ENCODE measurements around the gene NR4A1.

NR4A1 gene

GRCh38 chr12:52079576-52080402 lies 28.5 kb downstream of the NR4A1 start, which contains the start of gene SMIM41:
TSS of gene SMIM41 (plus strand) at chr12:52079704. CDS start at chr12:52079780, 76 bp downstream.
- TF ChIP-seq CTCF (IDR thresholded peaks at IDR 0.05; ENCODE audit: borderline replicate concordance, control extremely low read depth, extremely low read depth, insufficient read depth, missing control alignments) = no peak
- in situ Hi-C loops (cut with MboI; ENCODE audit: low sequenced_read_pairs, unreplicated experiment) = no loop called here
- DNase-seq (ENCODE audit: low spot score) = no peak

GRCh38 chr12:52080403-52081251 lies 29.4 kb downstream of the NR4A1 start:
- no peak for TF ChIP-seq CTCF (IDR thresholded peaks at IDR 0.05; ENCODE audit: borderline replicate concordance, control extremely low read depth, extremely low read depth, insufficient read depth, missing control alignments)
- DNase-seq (ENCODE audit: low spot score) = no peak
- in situ Hi-C loops (cut with MboI; ENCODE audit: low sequenced_read_pairs, unreplicated experiment) = no loop called here

- DNase-seq (ENCODE audit: low spot score) = peak; percentile 67
- no peak for TF ChIP-seq CTCF (IDR thresholded peaks at IDR 0.05; ENCODE audit: borderline replicate concordance, control extremely low read depth, extremely low read depth, insufficient read depth, missing control alignments)
- in situ Hi-C loops (cut with MboI; ENCODE audit: low sequenced_read_pairs, unreplicated experiment) = no loop called here
Observed at GRCh38 chr12:52081263-52081733, 30.1 kb downstream of the NR4A1 start.

- no peak for TF ChIP-seq CTCF (IDR thresholded peaks at IDR 0.05; ENCODE audit: borderline replicate concordance, control extremely low read depth, extremely low read depth, insufficient read depth, missing control alignments)
- no peak for DNase-seq (ENCODE audit: low spot score)
- in situ Hi-C loops (cut with MboI; ENCODE audit: low sequenced_read_pairs, unreplicated experiment) = no loop called here
Observed at GRCh38 chr12:52082026-52082668, 30.9 kb downstream of the NR4A1 start.

- TF ChIP-seq CTCF (IDR thresholded peaks at IDR 0.05; ENCODE audit: borderline replicate concordance, control extremely low read depth, extremely low read depth, insufficient read depth, missing control alignments) = no peak
- in situ Hi-C loops (cut with MboI; ENCODE audit: low sequenced_read_pairs, unreplicated experiment) = no loop called here
- DNase-seq (ENCODE audit: low spot score) = peak; percentile 44
Observed at GRCh38 chr12:52082669-52082987, 31.4 kb downstream of the NR4A1 start.

GRCh38 chr12:52082988-52083637 lies 31.9 kb downstream of the NR4A1 start:
- peak; percentile 89 for DNase-seq (ENCODE audit: low spot score)
- in situ Hi-C loops (cut with MboI; ENCODE audit: low sequenced_read_pairs, unreplicated experiment) = no loop called here
- peak; percentile 96 for TF ChIP-seq CTCF (IDR thresholded peaks at IDR 0.05; ENCODE audit: borderline replicate concordance, control extremely low read depth, extremely low read depth, insufficient read depth, missing control alignments)

All from GM13976 (cell line).